Measurements from ENCODE around the gene RUNX1. TPM values are rescaled to one million over a fixed set of nuclear protein-coding genes. Genes with fewer than 3 reads are reported as not detected.

The RUNX1 gene
- total and polyA plus RNA-seq, 2 of the 13 experiments (the other 11 are each of a cell fraction or from before 2014, with no cell fraction given) = 5.4 to 6.4 TPM

DNA sequence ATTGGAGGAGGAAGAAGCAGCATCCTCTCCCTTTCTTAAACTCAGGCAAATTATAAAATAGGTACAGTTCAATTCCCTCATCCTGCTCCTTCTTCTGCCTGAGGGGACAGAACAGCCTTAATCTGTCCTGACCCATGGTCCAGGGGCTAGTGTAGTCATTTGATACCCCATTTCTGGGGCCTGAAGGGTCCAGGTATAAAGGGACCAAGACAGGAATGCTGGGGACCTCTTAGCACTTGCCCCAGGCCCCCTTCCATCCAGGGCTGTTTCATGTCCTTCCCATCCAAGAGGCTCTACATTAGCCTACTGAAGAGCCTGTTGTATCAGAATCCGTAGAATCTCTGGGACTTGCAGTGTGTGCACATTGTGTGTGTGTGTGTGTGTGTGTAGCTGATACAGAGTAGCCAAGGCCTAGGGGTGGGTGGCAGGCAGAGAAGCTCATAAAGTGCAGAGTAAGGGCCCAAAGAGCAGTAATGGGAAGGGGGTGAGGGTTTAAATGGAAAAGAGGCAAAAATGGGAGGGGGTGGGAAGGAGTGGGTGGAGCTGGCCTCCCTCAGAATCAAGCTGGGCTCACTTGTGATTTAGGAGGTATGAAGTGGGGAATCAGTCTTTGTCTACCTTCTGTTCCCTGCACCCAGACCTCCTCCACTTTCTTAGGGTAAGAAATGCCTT lies 32.4 kb downstream of the RUNX1 start:
- Histone ChIP-seq H3K27ac (ENCODE audit: extremely low read length, insufficient read depth, low read length) (no peak overlapping the region), H3K79me2 (ENCODE audit: insufficient read depth, low read length) (no peaks in the 10 kb centered on the region), H3K27me3 (ENCODE audit: control insufficient read depth in 1 of 2, insufficient read depth in 2 of 2, low read length in 2 of 2) (no peaks in the 10 kb centered on the region), H3K4me2 (ENCODE audit: low read depth, low read length) (no peak overlapping the region), H3K4me3 (replicated peaks in 1 of 3; ENCODE audit: insufficient read depth in 1 of 3, low read depth in 2 of 3, low read length in 3 of 3) (no peak overlapping the region), H3K36me3 (replicated peaks in 1 of 2; ENCODE audit: control insufficient read depth in 1 of 2, insufficient read depth in 2 of 2, low read length in 2 of 2) (no peaks in the 10 kb centered on the region), H4K20me1 (ENCODE audit: insufficient read depth, low read length) (no peaks in the 10 kb centered on the region), H2AFZ (ENCODE audit: low read length) (no peak overlapping the region), H3K9me3 (ENCODE audit: low read length) (no peaks in the 10 kb centered on the region), H3K9ac (ENCODE audit: insufficient read depth, low read depth, low read length) (no peak overlapping the region), H3K4me1 (ENCODE audit: insufficient read depth, low read length) (peaks cover 71% of the 10 kb centered on the region)
- FAIRE-seq (no peak), ATAC-seq (no peak), DNase-seq (ENCODE audit: low spot score) (no peak)
- WGBS (ENCODE audit: low lambda C conversion rate) = 94% methylated on average over 1 of the region's 1 CpG
- intact Hi-C loops (cut with micrococcal nuclease; ENCODE audit: unreplicated experiment) = no loop called here
- ChIA-PET POLR2A (no interaction called here), CTCF (ENCODE audit: low intra/inter-chr PET ratio, low total read pairs) (no interaction called here)
- BruUV-seq (replicated peaks) = no TSS peak
- in situ Hi-C loops (cut with HindIII; ENCODE audit: extremely low pct_ligation_motif_present, low pct_unique_long_range_greater_than_20kb) = no loop called here
- TF ChIP-seq KDM3A (CRISPR knock-in tag; IDR thresholded peaks at IDR 0.05; ENCODE audit: low read depth) (no peak), TOE1 (CRISPR knock-in tag; IDR thresholded peaks at IDR 0.05) (no peak), RFX3 (CRISPR knock-in tag; IDR thresholded peaks at IDR 0.05) (no peak)

DNA sequence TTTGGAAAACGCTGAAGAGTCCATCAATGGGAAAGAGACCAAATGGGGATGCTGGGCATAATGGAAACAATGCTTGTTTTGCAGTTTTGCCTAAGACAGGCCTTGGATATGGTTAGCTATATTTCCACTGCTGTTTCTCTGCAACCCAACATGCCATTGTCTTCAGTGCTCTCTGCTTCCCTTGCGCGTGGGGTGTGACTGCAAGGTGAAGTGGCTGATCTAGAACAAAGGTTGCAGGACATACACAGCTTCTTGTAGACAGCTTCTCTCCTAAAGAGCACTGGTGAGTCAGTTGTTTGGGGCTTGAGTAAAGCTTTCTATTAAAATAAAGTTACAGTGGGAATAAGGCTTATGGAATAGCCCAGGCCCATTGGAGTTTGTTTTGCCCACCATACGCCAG lies 33.0 kb downstream of the RUNX1 start:
- H3K4me1 ChIP-seq (ENCODE audit: insufficient read depth, low read length) = peaks cover 71% of the 10 kb centered on the region
- no peak overlapping the region for H3K9ac ChIP-seq (ENCODE audit: insufficient read depth, low read depth, low read length)
- in situ Hi-C loops (cut with HindIII; ENCODE audit: extremely low pct_ligation_motif_present, low pct_unique_long_range_greater_than_20kb) (no loop called here), intact Hi-C loops (cut with micrococcal nuclease; ENCODE audit: unreplicated experiment) (no loop called here)
- no peaks in the 10 kb centered on the region for H4K20me1 ChIP-seq (ENCODE audit: insufficient read depth, low read length)
- H3K79me2 ChIP-seq (ENCODE audit: insufficient read depth, low read length) = no peaks in the 10 kb centered on the region
- no peak overlapping the region for H3K27ac ChIP-seq (ENCODE audit: extremely low read length, insufficient read depth, low read length)
- no peak overlapping the region for H3K4me3 ChIP-seq (replicated peaks in 1 of 3; ENCODE audit: insufficient read depth in 1 of 3, low read depth in 2 of 3, low read length in 3 of 3)
- no peaks in the 10 kb centered on the region for H3K9me3 ChIP-seq (ENCODE audit: low read length)
- H3K36me3 ChIP-seq (replicated peaks in 1 of 2; ENCODE audit: control insufficient read depth in 1 of 2, insufficient read depth in 2 of 2, low read length in 2 of 2) = no peaks in the 10 kb centered on the region
- ATAC-seq (no peak), FAIRE-seq (no peak), DNase-seq (ENCODE audit: low spot score) (no peak)
- BruUV-seq (replicated peaks) = no TSS peak
- no peaks in the 10 kb centered on the region for H3K27me3 ChIP-seq (ENCODE audit: control insufficient read depth in 1 of 2, insufficient read depth in 2 of 2, low read length in 2 of 2)
- 90% methylated on average over 4 of the region's 4 CpGs for WGBS (ENCODE audit: low lambda C conversion rate)
- POLR2A ChIA-PET = no interaction called here
- H3K4me2 ChIP-seq (ENCODE audit: low read depth, low read length) = no peak overlapping the region
- CTCF ChIA-PET (ENCODE audit: low intra/inter-chr PET ratio, low total read pairs) = no interaction called here
- H2AFZ ChIP-seq (ENCODE audit: low read length) = no peak overlapping the region
- TF ChIP-seq ZNF75D (CRISPR knock-in tag; IDR thresholded peaks at IDR 0.05; ENCODE audit: borderline replicate concordance) = no peak
- TF ChIP-seq ELF4 (CRISPR knock-in tag; IDR thresholded peaks at IDR 0.05; ENCODE audit: borderline replicate concordance) = no peak
- TF ChIP-seq SRSF9 (IDR thresholded peaks at IDR 0.05; ENCODE audit: borderline replicate concordance, insufficient read depth, low read depth, low read length, poor library complexity, severe bottlenecking) = no peak
- TF ChIP-seq, protein P1, sequence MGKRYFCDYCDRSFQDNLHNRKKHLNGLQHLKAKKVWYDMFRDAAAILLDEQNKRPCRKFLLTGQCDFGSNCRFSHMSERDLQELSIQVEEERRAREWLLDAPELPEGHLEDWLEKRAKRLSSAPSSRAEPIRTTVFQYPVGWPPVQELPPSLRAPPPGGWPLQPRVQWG (CRISPR knock-in tag; IDR thresholded peaks at IDR 0.05; ENCODE audit: borderline replicate concordance, low read depth) = no peak
- TF ChIP-seq, protein P2, sequence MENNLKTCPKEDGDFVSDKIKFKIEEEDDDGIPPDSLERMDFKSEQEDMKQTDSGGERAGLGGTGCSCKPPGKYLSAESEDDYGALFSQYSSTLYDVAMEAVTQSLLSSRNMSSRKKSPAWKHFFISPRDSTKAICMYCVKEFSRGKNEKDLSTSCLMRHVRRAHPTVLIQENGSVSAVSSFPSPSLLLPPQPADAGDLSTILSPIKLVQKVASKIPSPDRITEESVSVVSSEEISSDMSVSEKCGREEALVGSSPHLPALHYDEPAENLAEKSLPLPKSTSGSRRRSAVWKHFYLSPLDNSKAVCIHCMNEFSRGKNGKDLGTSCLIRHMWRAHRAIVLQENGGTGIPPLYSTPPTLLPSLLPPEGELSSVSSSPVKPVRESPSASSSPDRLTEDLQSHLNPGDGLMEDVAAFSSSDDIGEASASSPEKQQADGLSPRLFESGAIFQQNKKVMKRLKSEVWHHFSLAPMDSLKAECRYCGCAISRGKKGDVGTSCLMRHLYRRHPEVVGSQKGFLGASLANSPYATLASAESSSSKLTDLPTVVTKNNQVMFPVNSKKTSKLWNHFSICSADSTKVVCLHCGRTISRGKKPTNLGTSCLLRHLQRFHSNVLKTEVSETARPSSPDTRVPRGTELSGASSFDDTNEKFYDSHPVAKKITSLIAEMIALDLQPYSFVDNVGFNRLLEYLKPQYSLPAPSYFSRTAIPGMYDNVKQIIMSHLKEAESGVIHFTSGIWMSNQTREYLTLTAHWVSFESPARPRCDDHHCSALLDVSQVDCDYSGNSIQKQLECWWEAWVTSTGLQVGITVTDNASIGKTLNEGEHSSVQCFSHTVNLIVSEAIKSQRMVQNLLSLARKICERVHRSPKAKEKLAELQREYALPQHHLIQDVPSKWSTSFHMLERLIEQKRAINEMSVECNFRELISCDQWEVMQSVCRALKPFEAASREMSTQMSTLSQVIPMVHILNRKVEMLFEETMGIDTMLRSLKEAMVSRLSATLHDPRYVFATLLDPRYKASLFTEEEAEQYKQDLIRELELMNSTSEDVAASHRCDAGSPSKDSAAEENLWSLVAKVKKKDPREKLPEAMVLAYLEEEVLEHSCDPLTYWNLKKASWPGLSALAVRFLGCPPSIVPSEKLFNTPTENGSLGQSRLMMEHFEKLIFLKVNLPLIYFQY (CRISPR knock-in tag; IDR thresholded peaks at IDR 0.05; ENCODE audit: borderline replicate concordance) = no peak
- TF ChIP-seq PHF20 (CRISPR knock-in tag; IDR thresholded peaks at IDR 0.05) = no peak
- TF ChIP-seq, protein P3, sequence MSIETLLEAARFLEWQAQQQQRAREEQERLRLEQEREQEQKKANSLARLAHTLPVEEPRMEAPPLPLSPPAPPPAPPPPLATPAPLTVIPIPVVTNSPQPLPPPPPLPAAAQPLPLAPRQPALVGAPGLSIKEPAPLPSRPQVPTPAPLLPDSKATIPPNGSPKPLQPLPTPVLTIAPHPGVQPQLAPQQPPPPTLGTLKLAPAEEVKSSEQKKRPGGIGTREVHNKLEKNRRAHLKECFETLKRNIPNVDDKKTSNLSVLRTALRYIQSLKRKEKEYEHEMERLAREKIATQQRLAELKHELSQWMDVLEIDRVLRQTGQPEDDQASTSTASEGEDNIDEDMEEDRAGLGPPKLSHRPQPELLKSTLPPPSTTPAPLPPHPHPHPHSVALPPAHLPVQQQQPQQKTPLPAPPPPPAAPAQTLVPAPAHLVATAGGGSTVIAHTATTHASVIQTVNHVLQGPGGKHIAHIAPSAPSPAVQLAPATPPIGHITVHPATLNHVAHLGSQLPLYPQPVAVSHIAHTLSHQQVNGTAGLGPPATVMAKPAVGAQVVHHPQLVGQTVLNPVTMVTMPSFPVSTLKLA (IDR thresholded peaks at IDR 0.05) = no peak
- TF ChIP-seq, protein P4, sequence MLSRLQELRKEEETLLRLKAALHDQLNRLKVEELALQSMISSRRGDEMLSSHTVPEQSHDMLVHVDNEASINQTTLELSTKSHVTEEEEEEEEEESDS (CRISPR knock-in tag; IDR thresholded peaks at IDR 0.05; ENCODE audit: borderline replicate concordance) = no peak
- no peak for TF ChIP-seq ZNF878 (CRISPR knock-in tag; IDR thresholded peaks at IDR 0.05)

Data from HepG2 (cell line).